Ramos (cell line): Measurements from ENCODE around the gene CYP2J2.
"Not testable (repeated sequence)": the region's sequence is repeated elsewhere in the genome, so short reads cannot be mapped to it uniquely, and the experiment has no call there.

Experiments used
- in situ Hi-C: fragments of 300-500 bp; cut with MboI; formaldehyde crosslinking; loops from one replicate; pipeline ENCODE4 v1.14.3; 2022; ENCODE audit warnings: low sequenced_read_pairs; ENCODE audit not compliant: unreplicated experiment

Gene CYP2J2

DNA sequence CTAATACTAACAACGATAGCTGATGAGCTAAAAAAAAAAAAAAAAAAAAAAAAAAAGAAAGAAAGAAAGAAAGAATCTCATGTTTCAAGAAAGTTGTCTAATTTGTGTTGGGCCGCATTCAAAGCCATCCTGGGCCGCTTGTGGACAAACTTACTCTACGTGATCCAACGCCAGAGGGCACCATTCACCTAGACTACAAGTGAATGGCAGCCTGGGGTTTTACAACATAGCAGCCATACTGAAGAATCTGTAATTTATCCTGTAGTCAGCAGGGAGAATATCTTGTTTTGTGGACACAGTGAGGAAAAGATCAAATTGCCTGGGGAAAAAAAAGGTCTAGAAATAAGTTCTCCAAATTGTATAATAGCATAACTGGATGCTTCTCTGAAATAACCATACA, 47.0 kb downstream of the CYP2J2 start:
- in situ Hi-C loops, result no loop called here

DNA sequence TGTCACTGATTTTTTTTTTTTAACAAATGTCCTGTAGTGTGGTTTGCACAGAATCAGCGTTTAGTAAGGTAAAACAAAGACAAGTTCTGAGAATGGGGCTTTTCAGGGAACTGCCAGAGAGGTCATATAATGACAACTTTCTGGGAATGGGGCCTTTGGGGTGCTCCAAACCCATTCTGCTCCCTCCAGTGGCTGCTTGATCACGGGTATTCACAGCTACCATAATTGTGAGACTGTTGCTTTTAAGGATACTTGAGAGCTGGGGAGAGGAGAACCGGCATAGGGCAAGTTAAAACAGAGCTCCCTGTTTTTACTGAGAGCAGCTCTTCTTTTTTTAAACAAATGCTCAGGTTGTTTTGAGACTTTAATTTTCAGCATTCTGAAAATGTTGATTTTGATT, 48.2 kb downstream of the CYP2J2 start:
- in situ Hi-C loops, result no loop called here

DNA sequence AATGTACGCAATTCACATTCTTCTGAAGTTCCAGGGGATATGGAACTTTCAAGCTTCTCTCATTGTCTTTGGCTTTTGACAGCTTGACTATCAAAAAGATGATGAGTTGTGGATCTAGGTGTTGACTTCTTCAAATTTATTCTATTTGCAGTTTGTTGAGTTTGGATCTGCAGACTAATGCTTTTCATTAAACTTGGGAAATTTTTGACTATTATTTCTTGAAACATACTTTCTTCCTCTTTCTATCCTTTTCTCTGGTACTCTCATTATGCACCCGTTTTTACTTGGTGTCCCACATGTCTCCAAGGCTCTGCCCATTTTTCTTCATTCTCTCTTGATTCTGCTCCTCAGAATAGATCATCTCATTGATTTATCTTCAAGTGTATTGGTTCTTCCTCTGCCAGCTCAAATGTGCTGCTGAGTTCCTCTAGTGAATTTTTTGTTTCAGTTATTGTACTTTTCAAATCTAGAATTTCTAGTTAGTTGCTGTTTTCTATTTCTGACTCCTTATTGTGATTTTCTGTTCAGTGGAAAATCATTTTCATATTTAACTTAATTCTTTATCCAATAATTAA, 49.4 kb downstream of the CYP2J2 start:
- in situ Hi-C loops, result no loop called here

DNA sequence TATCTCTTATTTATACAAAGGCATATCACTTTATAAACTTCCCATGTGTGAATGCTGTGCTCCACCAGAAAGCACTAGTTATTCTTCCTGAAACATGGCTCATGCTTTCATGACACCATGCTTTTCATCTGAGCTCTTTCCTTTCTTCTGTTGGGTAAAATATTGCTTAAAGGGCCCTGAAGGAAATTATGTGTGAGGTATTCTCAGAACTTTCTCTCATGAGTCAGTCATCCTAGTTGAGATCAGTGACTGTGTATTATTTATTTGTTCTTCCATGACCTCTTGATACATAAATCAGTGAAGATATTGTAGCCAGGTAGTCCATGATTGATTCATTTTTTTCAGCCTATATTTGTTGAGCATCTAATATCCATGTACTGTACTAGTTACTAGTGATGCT, 54.8 kb downstream of the CYP2J2 start:
- in situ Hi-C loops, result no loop called here

DNA sequence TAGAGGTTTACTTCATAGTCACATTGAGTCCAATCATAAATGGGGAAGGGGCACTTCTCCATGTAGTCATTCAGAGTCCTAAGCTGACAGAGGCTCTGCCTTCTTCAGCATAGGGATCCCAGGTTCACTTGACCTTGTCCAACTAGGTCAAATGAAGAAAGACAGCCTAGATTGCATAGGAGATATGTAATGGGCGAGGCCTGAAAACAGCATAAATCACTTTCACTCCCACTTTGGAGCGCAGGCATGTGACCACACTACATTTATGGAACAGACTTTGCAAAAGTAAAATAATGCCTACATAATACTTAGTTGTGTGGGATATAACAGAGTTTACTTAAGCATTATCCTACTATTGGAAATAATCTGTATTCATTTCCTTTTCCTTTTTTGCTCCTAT, 60.1 kb downstream of the CYP2J2 start:
- in situ Hi-C loops, result no loop called here

DNA sequence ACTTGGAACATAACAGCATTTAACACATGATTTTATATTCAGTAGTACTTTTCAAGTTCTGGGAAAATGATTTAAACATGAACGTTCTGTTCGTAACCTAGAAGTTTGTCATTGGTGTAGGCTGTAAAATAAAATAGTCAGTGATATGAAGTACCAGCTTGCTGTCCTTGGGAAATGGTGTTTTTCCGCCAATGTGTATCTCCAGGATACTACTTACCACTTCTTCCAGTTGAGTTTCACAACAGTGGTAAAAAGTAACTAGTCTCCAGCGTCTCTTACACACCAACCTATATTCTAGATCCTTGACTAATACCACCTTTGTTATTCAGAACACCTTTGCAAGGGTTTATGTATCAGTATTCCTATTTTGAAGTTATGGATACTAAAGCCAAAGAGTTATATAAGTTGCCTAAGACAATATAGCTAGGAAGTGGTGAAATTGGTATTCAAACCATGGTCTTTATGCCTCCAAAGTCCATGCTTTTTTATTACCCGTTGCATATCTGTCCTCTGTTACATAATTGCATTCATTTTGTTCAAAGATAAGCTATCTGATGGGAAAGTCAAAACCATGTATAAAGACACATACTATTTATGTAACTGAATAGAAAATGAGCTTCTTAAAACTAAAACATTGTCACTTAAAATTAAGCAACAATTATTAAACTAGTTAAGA, 68.8 kb downstream of the CYP2J2 start:
- in situ Hi-C loops, result no loop called here

DNA sequence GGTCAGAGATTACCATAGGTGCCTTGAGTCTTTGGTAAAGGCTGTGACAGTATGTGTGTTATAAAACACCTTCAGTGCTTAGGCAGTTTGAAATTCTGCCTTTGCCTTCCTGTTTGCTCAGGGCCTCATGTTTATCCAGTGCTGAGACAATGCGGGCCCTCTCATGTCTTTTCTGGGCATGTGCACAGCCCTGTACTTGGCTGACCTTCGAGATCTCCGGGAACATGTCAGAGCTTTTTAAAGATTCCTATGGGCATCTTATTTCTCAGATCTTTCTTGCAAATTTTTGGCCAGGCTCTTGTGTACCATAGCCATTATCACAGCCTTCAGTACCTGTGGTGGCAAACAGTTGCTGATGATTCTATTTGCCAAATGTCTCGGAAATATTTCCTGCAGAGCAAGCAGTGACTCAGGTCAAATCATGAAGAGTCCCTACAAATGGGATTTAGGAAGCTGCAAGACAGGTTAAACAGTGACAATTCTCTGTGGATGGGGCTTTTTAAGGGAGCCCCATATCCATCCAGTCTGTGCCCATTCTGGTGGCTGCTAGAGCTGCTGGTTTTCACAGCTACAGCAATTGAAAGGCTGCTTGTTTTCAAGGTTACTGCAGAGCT, 69.7 kb downstream of the CYP2J2 start:
- in situ Hi-C loops, result no loop called here

DNA sequence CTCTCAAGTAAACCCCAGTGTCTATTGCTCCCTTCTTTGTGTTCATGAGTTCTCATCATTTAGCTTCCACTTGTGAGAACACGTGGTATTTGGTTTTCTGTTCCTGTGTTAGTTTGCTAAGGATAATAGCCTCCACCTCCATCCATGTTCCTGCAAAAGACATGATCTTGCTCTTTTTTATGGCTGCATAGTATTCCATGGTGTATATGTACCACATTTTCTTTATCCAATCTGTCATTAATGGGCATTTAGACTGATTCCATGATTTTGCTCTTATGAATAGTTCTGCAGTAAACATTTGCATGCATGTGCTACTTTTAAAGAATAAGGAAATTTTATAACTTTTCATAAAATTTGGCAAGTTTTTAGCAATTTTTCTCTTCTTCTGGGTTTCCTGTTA, 71.3 kb downstream of the CYP2J2 start:
- in situ Hi-C loops, result not testable (repeated sequence)

DNA sequence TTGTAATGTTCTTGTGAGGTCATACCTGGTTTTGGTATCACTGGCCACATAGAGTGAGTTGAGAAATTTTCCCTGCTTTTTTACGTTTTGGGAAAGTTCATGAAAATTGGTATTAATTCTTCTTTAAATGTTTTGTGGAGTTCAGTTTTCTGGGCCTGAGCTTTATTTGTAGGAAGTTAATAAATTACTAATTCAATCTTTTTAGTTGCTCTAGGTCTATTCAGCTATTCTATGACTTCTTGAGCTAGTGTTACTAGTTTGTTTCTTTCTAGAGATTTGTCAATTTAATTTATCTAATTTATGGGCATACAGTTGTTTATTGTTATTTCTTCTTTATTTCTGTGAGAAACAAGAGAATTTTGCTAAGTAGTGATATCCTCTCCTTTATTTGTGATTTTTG, 74.5 kb downstream of the CYP2J2 start:
- in situ Hi-C loops, result no loop called here

DNA sequence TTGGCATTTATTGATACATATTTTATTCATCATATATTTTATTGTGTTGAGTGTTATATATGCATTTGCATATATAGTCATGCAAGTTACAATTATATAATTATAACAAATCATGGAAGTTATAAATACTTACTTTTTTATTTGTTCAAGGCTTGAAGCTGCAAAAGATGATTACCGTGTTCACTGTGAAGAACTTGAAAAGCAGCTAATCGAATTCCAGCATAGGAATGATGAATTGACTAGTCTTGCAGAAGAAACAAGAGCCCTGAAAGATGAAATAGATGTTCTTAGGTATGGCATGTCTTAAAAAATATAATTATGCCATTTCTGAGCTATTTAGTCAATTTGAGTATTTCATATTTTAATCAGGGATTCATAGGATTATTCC, 79.7 kb downstream of the CYP2J2 start:
- in situ Hi-C loops, result no loop called here

DNA sequence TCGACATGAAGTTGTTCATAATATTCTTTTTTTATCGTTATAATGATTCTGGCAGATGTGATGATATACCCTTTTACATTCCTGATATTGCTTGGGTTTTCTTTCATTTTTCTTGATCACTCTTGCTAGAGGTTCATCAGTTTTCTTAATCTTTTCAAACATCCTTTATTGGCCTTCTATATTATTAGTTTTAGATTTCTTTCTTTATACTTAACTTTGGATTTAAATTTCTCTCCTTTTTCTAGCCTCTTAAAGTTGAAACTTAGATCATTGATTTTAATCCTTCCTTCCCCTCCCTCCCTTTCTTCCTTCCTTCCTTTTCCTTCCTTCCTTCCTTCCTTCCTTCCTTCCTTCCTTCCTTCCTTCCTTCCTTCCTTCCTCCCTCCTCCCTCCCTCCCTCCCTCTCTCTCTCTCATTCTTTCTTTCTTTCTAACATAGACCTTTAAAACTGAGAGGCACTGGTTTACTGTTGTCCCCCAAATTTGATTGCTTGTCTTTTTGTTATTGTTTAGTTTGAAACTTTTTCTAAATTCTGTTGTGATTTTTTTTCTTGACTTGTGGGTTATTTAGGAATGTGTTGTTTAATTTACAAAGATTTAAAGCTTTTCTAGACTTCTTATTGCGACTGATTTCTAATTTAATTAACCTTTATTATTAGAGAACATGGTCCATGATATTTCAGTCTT, 80.2 kb downstream of the CYP2J2 start:
- in situ Hi-C loops, result no loop called here

DNA sequence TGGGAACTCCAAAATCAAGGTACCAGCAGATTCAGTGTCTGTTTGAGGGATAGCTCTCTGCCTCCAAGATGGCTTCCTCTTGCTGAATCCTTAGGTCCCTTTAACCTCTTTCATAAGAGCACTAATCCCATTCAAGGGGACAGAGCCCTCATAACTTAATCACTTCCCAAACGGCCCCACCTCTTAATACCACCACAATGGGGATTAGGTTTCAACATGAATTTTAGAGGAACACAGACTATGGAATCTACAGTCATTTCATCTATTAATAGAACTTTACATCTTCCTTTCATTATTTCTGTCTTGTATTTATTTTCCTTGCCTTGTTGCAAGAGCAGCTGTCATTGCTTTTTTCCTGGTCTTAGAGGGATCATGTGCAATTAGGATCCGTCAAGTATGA, 81.5 kb downstream of the CYP2J2 start:
- in situ Hi-C loops, result no loop called here
